Smooth muscle cell (in vitro differentiated cells): ENCODE data around the gene HDAC9. TPM values are rescaled to one million over a fixed set of nuclear protein-coding genes. Genes with fewer than 3 reads are reported as not detected.

Experiments used
- DNase-seq: peaks from one replicate; lab custom pipeline; 2025; ENCODE audit not compliant: unreplicated experiment; lab: John Stamatoyannopoulos, UW
- H2AFZ ChIP-seq: fragments of 200-600 bp; sonication (generic); 2 replicates; pipeline ENCODE4 v1.6.0; 2016; ENCODE audit warnings: antibody characterized with exemption, low read depth, mild to moderate bottlenecking
- H3F3A ChIP-seq: fragments of 200-600 bp; sonication (generic); 2 replicates; pipeline ENCODE4 v1.6.0; 2017; ENCODE audit warnings: antibody characterized with exemption, low read depth
- H3K27ac ChIP-seq: fragments of 200-600 bp; sonication (generic); 2 replicates; pipeline ENCODE4 v1.5.1; 2016; ENCODE audit warnings: low read depth, mild to moderate bottlenecking
- H3K27me3 ChIP-seq: fragments of 200-600 bp; sonication (generic); 2 replicates; pipeline ENCODE4 v1.6.1; 2016; ENCODE audit warnings: low read depth, mild to moderate bottlenecking
- H3K36me3 ChIP-seq: fragments of 200-600 bp; sonication (generic); 2 replicates; pipeline ENCODE4 v1.5.1; 2016; ENCODE audit warnings: low read depth
- H3K4me1 ChIP-seq: fragments of 200-600 bp; sonication (generic); 2 replicates; pipeline ENCODE4 v1.5.1; 2016; ENCODE audit warnings: low read depth
- H3K4me2 ChIP-seq: fragments of 200-600 bp; sonication (generic); 2 replicates; pipeline ENCODE4 v1.6.0; 2016; ENCODE audit warnings: mild to moderate bottlenecking
- H3K4me3 ChIP-seq: fragments of 200-600 bp; sonication (generic); 2 replicates; pipeline ENCODE4 v1.5.1; 2016; ENCODE audit warnings: mild to moderate bottlenecking
- H3K79me2 ChIP-seq: fragments of 200-600 bp; sonication (generic); 2 replicates; pipeline ENCODE4 v1.6.0; 2016; ENCODE audit warnings: low read depth, mild to moderate bottlenecking
- H3K9ac ChIP-seq: fragments of 200-600 bp; sonication (generic); 2 replicates; pipeline ENCODE4 v1.6.0; 2016; ENCODE audit warnings: low read depth
- H3K9me3 ChIP-seq: fragments of 200-600 bp; sonication (generic); replicated peaks from 2 replicates; pipeline ENCODE4 v1.5.1; 2016; ENCODE audit warnings: low read depth
- H4K20me1 ChIP-seq: fragments of 200-600 bp; sonication (generic); 2 replicates; pipeline ENCODE4 v1.6.0; 2016; ENCODE audit warnings: low read depth
- CTCF ChIP-seq: fragments of 200-600 bp; sonication (generic); IDR thresholded peaks from 2 replicates; pipeline ENCODE4 v1.5.1; 2017; ENCODE audit warnings: borderline replicate concordance, mild to moderate bottlenecking, antibody characterized with exemption; ENCODE audit not compliant: insufficient read depth, poor library complexity, severe bottlenecking
- WGBS: methylation state at CpG from one replicate; pipeline ENCODE4 v1.1.7; 2016; ENCODE audit warnings: low lambda C conversion rate; 5-methylcytosine and 5-hydroxymethylcytosine counted together
- polyA plus RNA-seq: library from polyadenylated mRNA; unstranded; fragments of >200 nt; fragmentation: Nextera tagmentation; extraction: Ambion mirVana; gene quantifications from 2 replicates; pipeline ENCODE4 v1.2.1, GENCODE V29; 2016
- total RNA-seq: library from RNA; depleted of rRNA; stranded (reverse); fragments of >200 nt; gene quantifications from 2 replicates; pipeline ENCODE4 v1.2.3, GENCODE V29; 2014

Gene HDAC9
- total and polyA plus RNA-seq, 2 experiments from 2014 or later, result 2.2 to 7.1 TPM

GRCh38 chr7:18570890-18571478 lies 75.4 kb downstream of the HDAC9 start:
- H3K27ac ChIP-seq, result no peak overlapping the region
- H3K4me2 ChIP-seq, result no peak overlapping the region
- no peaks in the 10 kb centered on the region for H3K4me1 ChIP-seq
- no peak overlapping the region for H2AFZ ChIP-seq
- no peak overlapping the region for H3K9ac ChIP-seq
- 71% methylated on average over 3 of the region's 3 CpGs for WGBS
- peak; percentile 59 for TF ChIP-seq CTCF
- H3K36me3 ChIP-seq, result no peaks in the 10 kb centered on the region
- no peak overlapping the region for H3K4me3 ChIP-seq
- H3K9me3 ChIP-seq, result no peaks in the 10 kb centered on the region
- H3F3A ChIP-seq, result no peaks in the 10 kb centered on the region
- DNase-seq, result no peak
- H3K27me3 ChIP-seq, result no peaks in the 10 kb centered on the region
- H4K20me1 ChIP-seq, result no peaks in the 10 kb centered on the region
- no peaks in the 10 kb centered on the region for H3K79me2 ChIP-seq

- Histone ChIP-seq H3K79me2 (no peaks in the 10 kb centered on the region), H4K20me1 (no peaks in the 10 kb centered on the region), H3K27ac (no peak overlapping the region), H3K27me3 (no peaks in the 10 kb centered on the region), H2AFZ (no peak overlapping the region), H3K4me3 (no peak overlapping the region), H3K4me1 (no peaks in the 10 kb centered on the region), H3K4me2 (no peak overlapping the region), H3K36me3 (no peaks in the 10 kb centered on the region), H3K9me3 (no peaks in the 10 kb centered on the region), H3K9ac (no peak overlapping the region), H3F3A (no peaks in the 10 kb centered on the region)
- no peak for TF ChIP-seq CTCF
- WGBS, result 95% methylated on average over 4 of the region's 4 CpGs
- DNase-seq, result no peak
Observed at GRCh38 chr7:18572154-18572553, 76.6 kb downstream of the HDAC9 start.

GRCh38 chr7:18572885-18573284 lies 77.3 kb downstream of the HDAC9 start:
- H3K9me3 ChIP-seq, result no peaks in the 10 kb centered on the region
- H3K9ac ChIP-seq, result no peak overlapping the region
- H4K20me1 ChIP-seq, result no peaks in the 10 kb centered on the region
- no peak overlapping the region for H3K4me3 ChIP-seq
- no peaks in the 10 kb centered on the region for H3K79me2 ChIP-seq
- H3F3A ChIP-seq, result no peaks in the 10 kb centered on the region
- H3K4me1 ChIP-seq, result no peaks in the 10 kb centered on the region
- H3K27me3 ChIP-seq, result no peaks in the 10 kb centered on the region
- no peak for TF ChIP-seq CTCF
- H2AFZ ChIP-seq, result no peak overlapping the region
- DNase-seq, result no peak
- no peak overlapping the region for H3K4me2 ChIP-seq
- 98% methylated on average over 1 of the region's 1 CpG for WGBS
- no peaks in the 10 kb centered on the region for H3K36me3 ChIP-seq
- no peak overlapping the region for H3K27ac ChIP-seq
